HG03196 (cell line): ENCODE results near the gene TIMM13.
"Not testable (repeated sequence)": the region's sequence is repeated elsewhere in the genome, so short reads cannot be mapped to it uniquely, and the experiment has no call there.

Experiments
- ATAC-seq: cut with Tn5 transposase; IDR thresholded peaks from one replicate; pipeline ENCODE4 v1.9.1; 2021; ENCODE audit not compliant: unreplicated experiment

The TIMM13 gene

GRCh38 chr19:2432131-2432848, 4.9 kb upstream of the TIMM13 start:
- ATAC-seq = no peak

- no peak for ATAC-seq
Observed at GRCh38 chr19:2431318-2432055, 4.1 kb upstream of the TIMM13 start.

GRCh38 chr19:2429917-2430535, 2.6 kb upstream of the TIMM13 start:
- ATAC-seq = no peak

GRCh38 chr19:2428756-2429711, 1.6 kb upstream of the TIMM13 start:
- no peak for ATAC-seq

GRCh38 chr19:2428321-2428690, 920 bp upstream of the TIMM13 start:
- no peak for ATAC-seq

- ATAC-seq = peak; percentile 12
Observed at GRCh38 chr19:2426611-2427428, 566 bp downstream of the TIMM13 start.

GRCh38 chr19:2425622-2426581, 1.5 kb downstream of the TIMM13 start:
- no peak for ATAC-seq

- ATAC-seq = no peak
Observed at GRCh38 chr19:2424686-2425621, 2.4 kb downstream of the TIMM13 start.

GRCh38 chr19:2423915-2424685, 3.3 kb downstream of the TIMM13 start:
- ATAC-seq = no peak

- ATAC-seq = no peak
Observed at GRCh38 chr19:2423071-2423914, 4.1 kb downstream of the TIMM13 start.

- ATAC-seq = no peak
Observed at GRCh38 chr19:2421581-2422306, 5.6 kb downstream of the TIMM13 start.

GRCh38 chr19:2420490-2420889, 6.9 kb downstream of the TIMM13 start:
- no peak for ATAC-seq

GRCh38 chr19:2419754-2420153, 7.6 kb downstream of the TIMM13 start:
- ATAC-seq = no peak

- no peak for ATAC-seq
Observed at GRCh38 chr19:2417881-2418406, 9.4 kb downstream of the TIMM13 start.

GRCh38 chr19:2417436-2417835, 9.9 kb downstream of the TIMM13 start:
- ATAC-seq = not testable (repeated sequence)
